ENCODE measurements around the gene TMEM132D. TPM values are rescaled to one million over a fixed set of nuclear protein-coding genes. Genes with fewer than 3 reads are reported as not detected.

The TMEM132D gene
- polyA plus RNA-seq, 3 donors from 2014 or later: 0.06 TPM; not detected in 2

DNA sequence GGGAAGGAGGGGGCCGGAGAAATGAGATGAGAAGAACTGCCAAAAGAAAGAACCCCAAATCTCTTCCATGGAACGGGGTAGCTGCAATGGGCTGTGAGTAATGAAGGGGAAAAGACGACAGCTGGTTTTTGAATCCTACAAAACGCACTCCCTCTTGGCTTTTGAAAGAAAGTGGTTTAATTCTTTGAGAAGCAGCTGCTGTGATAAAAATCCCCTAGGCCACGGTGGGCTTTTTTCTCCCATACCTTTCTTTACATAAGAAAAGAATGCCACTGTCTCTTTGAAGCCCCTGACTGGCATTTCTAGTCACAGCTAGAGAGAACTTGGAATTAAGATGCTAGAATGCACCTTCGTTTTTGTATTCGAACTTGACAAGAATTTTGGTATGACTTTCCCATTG is 564.5 kb downstream of the TMEM132D start:
- H3K4me1 Mint-ChIP-seq: no peaks in the 10 kb centered on the region
- no peak overlapping the region for H3K4me3 Mint-ChIP-seq
- H3K9me3 Mint-ChIP-seq: peaks cover 0 to 5% (median 0%) of the 10 kb centered on the region in 6 donors
- H3K27ac Mint-ChIP-seq: no peak overlapping the region
- peaks cover 0 to 2% (median 0%) of the 10 kb centered on the region in 3 donors for H3K27me3 Mint-ChIP-seq (ENCODE audit: low read depth in 3 of 3)
- DNase-seq: no peak
- no peaks in the 10 kb centered on the region for H3K36me3 Mint-ChIP-seq

DNA sequence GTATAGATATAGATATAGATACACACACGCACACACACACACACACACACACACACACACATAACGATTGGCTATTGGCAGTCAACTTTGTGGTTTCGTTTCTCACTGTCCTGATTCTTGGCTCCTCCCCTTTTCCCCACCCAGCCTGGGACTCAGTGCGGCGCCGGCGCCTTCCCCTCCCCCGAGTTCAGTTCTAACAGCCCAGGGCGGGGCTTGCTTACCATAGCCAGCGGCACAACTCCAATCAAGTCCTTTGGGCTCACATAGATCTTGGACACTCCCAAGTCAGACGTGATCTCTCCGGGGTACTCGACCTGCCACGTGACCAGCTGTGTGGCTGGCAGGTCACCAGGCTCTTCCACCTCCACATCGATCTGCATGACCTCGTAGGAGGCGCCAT is 566.4 kb downstream of the TMEM132D start:
- no peaks in the 10 kb centered on the region for H3K36me3 Mint-ChIP-seq
- no peak for DNase-seq
- H3K4me3 Mint-ChIP-seq: no peak overlapping the region
- H3K27me3 Mint-ChIP-seq (ENCODE audit: low read depth in 3 of 3): peaks cover 0 to 5% (median 0%) of the 10 kb centered on the region in 3 donors
- H3K27ac Mint-ChIP-seq: no peak overlapping the region
- H3K4me1 Mint-ChIP-seq: no peaks in the 10 kb centered on the region
- H3K9me3 Mint-ChIP-seq: peaks cover 0 to 9% (median 0%) of the 10 kb centered on the region in 6 donors

DNA sequence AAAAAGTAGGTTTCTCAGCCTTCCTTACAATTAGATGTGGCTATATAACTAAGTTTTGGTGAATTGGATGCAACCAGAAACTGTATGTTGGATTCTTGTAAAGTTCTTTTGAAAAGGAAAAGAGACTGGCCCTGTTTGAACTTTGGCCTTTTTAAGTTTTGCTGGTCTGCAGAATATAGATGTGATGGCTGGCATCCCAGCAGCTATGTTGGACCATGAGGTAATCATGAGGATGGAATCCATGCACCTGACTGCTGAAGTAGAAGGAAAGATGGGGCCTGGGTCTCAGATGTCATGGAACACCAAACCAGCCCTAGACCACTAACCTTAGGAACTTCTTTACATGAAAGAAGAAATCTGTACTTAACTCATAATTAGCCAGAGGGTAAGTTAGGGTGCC is 568.1 kb downstream of the TMEM132D start:
- no peak overlapping the region for H3K27ac Mint-ChIP-seq

DNA sequence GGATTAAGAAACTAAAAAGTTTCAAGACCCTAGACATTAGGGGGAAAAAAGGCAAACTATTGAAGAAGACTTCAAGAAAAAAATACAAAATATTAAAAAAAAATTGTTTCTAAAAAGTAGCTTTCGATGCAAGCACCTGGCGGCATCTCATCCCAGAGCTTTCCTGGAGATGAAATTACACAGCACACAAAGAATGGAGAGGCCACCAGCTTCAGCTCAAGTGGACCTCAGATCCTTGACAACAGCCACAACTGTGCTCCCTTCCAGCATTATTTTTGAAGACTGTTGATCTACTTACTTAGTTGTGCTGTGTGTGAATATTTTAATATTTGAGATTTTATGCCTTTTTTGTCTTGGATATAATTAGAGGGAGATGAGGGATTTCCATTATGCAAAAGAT is 571.5 kb downstream of the TMEM132D start:
- Mint-ChIP-seq H3K4me1 (no peaks in the 10 kb centered on the region), H3K9me3 (peaks cover 0 to 13% (median 0%) of the 10 kb centered on the region in 6 donors), H3K27me3 (ENCODE audit: low read depth in 3 of 3) (peaks cover 0 to 10% (median 0%) of the 10 kb centered on the region in 3 donors), H3K4me3 (no peak overlapping the region), H3K36me3 (no peaks in the 10 kb centered on the region), H3K27ac (no peak overlapping the region)
- no peak for DNase-seq

More for the DNA sequence above, 568.1 kb downstream of the TMEM132D start:
- Mint-ChIP-seq H3K27me3 (ENCODE audit: low read depth in 3 of 3) (peaks cover 0 to 5% (median 0%) of the 10 kb centered on the region in 3 donors), H3K9me3 (peaks cover 0 to 15% (median 0%) of the 10 kb centered on the region in 6 donors), H3K4me3 (no peak overlapping the region), H3K36me3 (no peaks in the 10 kb centered on the region), H3K4me1 (no peaks in the 10 kb centered on the region)
- DNase-seq: no peak

DNA sequence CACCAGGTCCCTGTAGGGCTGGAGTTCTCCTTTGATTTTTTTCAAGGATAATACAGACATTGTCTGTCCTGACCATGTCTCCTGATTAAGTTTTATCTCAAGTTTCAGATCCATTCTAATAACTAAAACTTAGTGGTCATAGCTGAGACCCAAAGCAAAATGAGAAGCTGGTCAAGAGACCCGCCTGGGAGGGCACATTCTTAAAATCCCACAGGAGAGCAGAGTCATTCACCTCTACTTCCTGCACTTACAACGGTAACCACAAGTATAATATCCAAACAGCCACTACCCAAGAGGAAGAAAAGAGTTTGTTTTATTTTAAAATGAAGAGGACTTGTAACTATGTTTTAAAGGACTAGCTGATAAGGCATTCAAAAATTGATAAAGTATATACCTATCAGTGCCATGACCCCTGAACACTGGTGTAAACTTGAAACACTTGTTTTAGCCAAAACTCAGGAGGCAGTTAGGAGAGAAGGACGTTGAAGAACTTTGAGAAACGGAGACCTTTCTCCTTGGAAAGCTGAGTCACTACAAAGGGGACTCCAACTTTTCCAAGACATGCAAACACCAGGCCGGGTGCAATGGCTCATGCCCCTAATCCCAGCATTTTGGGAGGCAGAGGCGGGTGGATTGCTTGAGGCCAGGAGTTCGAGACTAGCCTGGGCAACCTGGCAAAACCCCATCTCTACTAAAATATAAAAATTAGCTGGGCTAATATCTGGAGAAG is 572.3 kb downstream of the TMEM132D start:
- no peaks in the 10 kb centered on the region for H3K4me1 Mint-ChIP-seq
- no peaks in the 10 kb centered on the region for H3K36me3 Mint-ChIP-seq
- H3K27me3 Mint-ChIP-seq (ENCODE audit: low read depth in 3 of 3): peaks cover 0 to 10% (median 0%) of the 10 kb centered on the region in 3 donors
- DNase-seq: no peak
- no peak overlapping the region for H3K4me3 Mint-ChIP-seq
- H3K9me3 Mint-ChIP-seq: peaks cover 0 to 13% (median 0%) of the 10 kb centered on the region in 6 donors
- no peak overlapping the region for H3K27ac Mint-ChIP-seq

DNA sequence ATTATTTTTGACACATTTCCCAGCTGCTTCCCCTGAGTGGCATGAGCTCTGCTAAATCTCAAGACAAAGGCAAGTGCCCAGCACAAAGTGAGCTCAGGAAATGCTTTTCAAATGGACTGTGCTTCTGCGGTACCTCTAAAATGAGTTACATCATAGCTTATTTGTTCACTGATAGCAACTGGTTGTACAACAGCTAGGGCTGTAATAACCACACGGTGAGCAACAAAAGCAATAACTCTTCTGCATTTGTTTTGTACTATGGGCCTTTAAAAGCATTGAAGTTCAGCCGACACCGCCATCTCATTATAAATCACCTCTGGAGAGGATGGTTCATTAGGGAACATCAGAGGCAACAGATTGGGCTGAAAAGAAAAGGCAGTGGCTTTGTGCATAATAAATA is 575.6 kb downstream of the TMEM132D start:
- Mint-ChIP-seq H3K4me3 (no peak overlapping the region), H3K27me3 (ENCODE audit: low read depth in 3 of 3) (peaks cover 0 to 12% (median 0%) of the 10 kb centered on the region in 3 donors), H3K36me3 (no peaks in the 10 kb centered on the region), H3K27ac (no peak overlapping the region), H3K9me3 (peaks cover 0 to 9% (median 0%) of the 10 kb centered on the region in 6 donors), H3K4me1 (no peaks in the 10 kb centered on the region)
- DNase-seq: no peak

DNA sequence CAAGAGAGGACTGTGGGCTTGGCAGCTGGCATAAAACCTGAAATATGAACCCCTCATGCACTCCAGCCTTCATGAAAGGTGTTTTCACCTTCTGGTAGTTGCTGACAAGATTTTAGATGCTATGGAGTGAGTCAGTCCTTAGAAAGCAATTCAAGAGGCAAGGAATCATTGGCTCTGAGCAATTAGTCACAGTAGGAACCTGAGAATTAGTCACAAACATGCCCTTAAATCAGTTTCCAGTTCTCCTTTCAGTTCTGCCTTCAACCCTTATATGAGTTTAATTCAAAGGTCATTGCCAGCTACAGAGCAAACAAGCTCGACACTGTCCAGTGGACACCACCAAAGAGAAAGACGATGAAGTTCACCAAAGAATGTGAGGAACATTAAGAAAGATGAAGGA is 578.3 kb downstream of the TMEM132D start:
- Mint-ChIP-seq H3K4me3 (no peak overlapping the region), H3K4me1 (no peaks in the 10 kb centered on the region), H3K9me3 (no peaks in the 10 kb centered on the region), H3K27ac (no peak overlapping the region), H3K36me3 (no peaks in the 10 kb centered on the region), H3K27me3 (ENCODE audit: low read depth in 3 of 3) (peaks cover 0 to 12% (median 2%) of the 10 kb centered on the region in 3 donors)
- DNase-seq: no peak

DNA sequence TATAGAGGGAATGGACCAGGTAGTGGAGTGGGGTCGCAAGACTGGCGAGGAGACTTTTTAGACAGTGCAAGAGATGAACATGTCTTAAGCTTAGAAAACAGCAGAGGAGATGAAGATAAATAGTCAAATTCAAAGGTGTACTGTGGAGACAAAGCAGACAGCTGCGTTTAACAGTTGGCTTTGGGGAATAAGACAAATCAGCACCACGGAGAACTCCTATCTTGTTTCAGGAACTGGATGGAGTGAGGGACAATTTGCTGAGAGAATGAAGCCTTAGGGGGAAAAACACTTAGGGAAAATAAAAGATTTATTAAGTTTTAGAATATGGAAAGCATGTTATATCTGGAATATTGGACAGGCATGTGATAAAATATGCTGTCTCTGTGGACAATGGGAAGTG is 591.8 kb downstream of the TMEM132D start:
- H3K9me3 Mint-ChIP-seq: no peaks in the 10 kb centered on the region

DNA sequence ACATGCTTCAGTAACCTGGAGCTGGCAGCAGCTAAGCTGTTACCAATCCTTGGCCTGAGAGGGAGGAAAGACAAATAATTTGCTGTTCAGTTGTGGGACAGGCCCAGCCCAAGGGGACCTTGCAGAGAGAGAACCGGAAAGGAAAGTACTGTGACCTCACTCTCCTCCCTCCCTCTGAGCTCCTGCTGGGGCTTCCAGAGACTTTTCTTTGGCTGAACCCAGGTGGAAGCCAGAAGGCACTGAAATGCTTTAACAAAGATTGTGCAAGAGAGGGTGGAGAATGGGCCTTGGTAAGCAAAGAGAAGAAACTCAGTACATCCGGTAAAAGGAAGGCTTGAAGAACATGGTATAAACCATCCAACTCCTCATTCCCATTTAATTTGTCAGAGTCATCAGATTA is 593.5 kb downstream of the TMEM132D start:
- Mint-ChIP-seq H3K4me1 (no peaks in the 10 kb centered on the region), H3K36me3 (no peaks in the 10 kb centered on the region), H3K9me3 (no peaks in the 10 kb centered on the region), H3K4me3 (no peak overlapping the region), H3K27ac (no peak overlapping the region), H3K27me3 (ENCODE audit: low read depth in 3 of 3) (peaks cover 0 to 5% (median 3%) of the 10 kb centered on the region in 3 donors)
- DNase-seq: no peak

More for the DNA sequence above, 591.8 kb downstream of the TMEM132D start:
- no peak for DNase-seq
- Mint-ChIP-seq H3K27me3 (ENCODE audit: low read depth in 3 of 3) (peaks cover 2 to 8% (median 5%) of the 10 kb centered on the region in 3 donors), H3K27ac (no peak overlapping the region), H3K4me1 (no peaks in the 10 kb centered on the region), H3K36me3 (no peaks in the 10 kb centered on the region), H3K4me3 (no peak overlapping the region)

DNA sequence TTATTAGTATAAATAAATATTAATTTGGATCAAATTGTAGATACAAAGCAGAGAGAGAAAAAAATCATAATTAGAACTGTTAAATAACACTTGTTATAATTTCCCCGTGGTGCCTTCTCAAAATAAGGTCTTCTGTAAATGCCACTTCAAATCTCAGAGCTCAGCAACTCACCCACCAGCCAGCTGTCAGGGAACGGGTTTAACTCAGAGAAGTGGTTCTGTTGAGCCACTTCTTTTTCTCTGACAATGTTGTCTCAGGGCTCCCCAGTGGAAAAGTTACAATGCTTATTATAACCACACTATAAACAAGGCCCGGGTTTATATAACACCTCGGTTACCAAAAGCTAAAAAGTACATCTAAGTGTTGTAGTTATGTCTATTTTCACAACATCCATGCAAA is 598.0 kb downstream of the TMEM132D start:
- Mint-ChIP-seq H3K27ac (no peak overlapping the region), H3K4me3 (no peak overlapping the region), H3K9me3 (no peaks in the 10 kb centered on the region), H3K36me3 (no peaks in the 10 kb centered on the region), H3K4me1 (no peaks in the 10 kb centered on the region), H3K27me3 (ENCODE audit: low read depth in 3 of 3) (peaks cover 0 to 2% (median 0%) of the 10 kb centered on the region in 3 donors)
- no peak for DNase-seq

DNA sequence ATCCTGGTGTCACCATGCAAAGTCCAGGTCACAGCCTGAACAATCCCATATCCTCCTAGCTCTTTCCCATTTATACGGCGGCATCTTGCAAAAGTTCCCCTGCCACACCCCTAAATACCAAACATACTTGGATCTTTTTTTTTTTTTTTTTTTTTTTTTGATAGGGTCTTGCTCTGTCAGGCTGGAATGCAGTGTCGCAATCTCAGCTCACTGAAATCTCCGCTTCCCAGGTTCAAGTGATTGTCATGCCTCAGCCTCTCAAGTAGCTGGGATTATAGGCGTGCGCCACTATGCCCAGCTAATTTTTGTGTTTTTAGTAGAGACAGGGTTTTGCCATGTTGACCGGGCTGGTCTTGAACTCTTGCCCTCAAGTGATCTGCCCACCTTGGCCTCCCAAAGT is 599.3 kb downstream of the TMEM132D start:
- peaks cover 0 to 2% (median 0%) of the 10 kb centered on the region in 3 donors for H3K27me3 Mint-ChIP-seq (ENCODE audit: low read depth in 3 of 3)
- DNase-seq: no peak
- H3K4me3 Mint-ChIP-seq: no peak overlapping the region
- no peaks in the 10 kb centered on the region for H3K9me3 Mint-ChIP-seq
- H3K36me3 Mint-ChIP-seq: no peaks in the 10 kb centered on the region
- H3K27ac Mint-ChIP-seq: no peak overlapping the region
- H3K4me1 Mint-ChIP-seq: no peaks in the 10 kb centered on the region

DNA sequence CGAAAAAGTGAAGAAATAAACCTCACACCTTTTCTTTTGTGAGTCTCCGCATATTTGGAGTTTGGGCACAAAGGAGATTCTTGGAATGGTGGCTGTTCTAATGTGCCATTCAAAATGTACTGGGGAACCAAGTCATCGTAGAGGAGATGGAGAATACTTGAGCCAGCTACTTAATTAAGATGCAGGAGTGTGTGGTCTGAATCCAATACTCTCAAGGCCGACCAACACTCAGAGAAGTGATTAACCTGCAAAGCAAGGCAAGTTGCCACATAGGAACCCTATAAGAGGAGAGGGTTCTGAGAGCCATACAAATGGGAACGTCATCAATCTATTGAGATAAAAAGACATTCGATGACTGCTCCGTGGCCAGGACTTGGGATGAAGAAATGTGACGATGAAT is 603.8 kb downstream of the TMEM132D start:
- no peak for DNase-seq
- H3K9me3 Mint-ChIP-seq: no peaks in the 10 kb centered on the region
- no peaks in the 10 kb centered on the region for H3K4me1 Mint-ChIP-seq
- H3K27ac Mint-ChIP-seq: no peak overlapping the region
- H3K27me3 Mint-ChIP-seq (ENCODE audit: low read depth in 3 of 3): peaks cover 0 to 2% (median 0%) of the 10 kb centered on the region in 3 donors
- H3K36me3 Mint-ChIP-seq: no peaks in the 10 kb centered on the region
- H3K4me3 Mint-ChIP-seq: no peak overlapping the region

DNA sequence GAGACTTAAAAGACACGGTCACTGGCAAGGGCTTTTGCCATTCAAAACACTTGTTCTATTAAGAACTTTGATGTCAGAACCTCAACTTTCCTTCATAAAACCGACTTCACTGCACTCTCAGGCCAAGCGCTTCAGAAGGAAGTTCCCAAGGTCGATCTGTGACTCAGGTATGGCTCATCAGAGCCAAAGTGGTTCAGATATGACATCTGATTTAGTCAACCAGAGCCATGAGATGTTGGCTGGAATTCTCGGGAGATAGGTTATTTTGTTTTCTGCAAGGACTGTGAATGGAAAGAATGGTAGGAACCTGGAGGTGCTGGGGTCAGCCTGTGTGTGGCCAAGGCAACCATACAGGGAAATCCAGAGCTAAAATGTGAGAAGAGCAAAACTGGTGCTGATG is 604.9 kb downstream of the TMEM132D start:
- no peak for DNase-seq
- Mint-ChIP-seq H3K36me3 (no peaks in the 10 kb centered on the region), H3K4me3 (no peak overlapping the region), H3K4me1 (no peaks in the 10 kb centered on the region), H3K27me3 (ENCODE audit: low read depth in 3 of 3) (no peaks in the 10 kb centered on the region), H3K9me3 (no peaks in the 10 kb centered on the region), H3K27ac (no peak overlapping the region)

DNA sequence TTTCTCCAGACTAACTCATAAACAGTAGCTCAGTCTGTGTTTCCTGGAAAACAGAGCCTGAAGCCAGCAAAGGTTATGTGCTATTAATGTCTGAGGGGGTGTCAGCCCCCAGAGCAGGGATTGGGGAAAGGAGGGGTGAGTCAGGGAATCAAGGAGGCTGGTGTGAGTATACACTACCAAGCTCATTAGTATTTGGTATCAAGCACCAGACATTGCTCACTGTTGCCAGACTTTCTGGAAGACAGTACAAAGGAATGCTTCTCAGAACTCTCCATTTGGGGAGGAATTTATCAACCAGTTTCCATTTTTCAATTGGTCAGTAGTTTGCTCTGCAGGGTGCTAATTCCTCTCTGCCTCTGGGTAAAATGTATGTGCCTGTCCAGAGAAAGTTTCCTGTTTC is 607.2 kb downstream of the TMEM132D start:
- H3K9me3 Mint-ChIP-seq: peaks cover 0 to 3% (median 0%) of the 10 kb centered on the region in 6 donors
- H3K36me3 Mint-ChIP-seq: no peaks in the 10 kb centered on the region
- H3K4me3 Mint-ChIP-seq: no peak overlapping the region
- no peaks in the 10 kb centered on the region for H3K4me1 Mint-ChIP-seq
- peaks cover 0 to under 1% (median 0%) of the 10 kb centered on the region in 3 donors for H3K27me3 Mint-ChIP-seq (ENCODE audit: low read depth in 3 of 3)
- no peak overlapping the region for H3K27ac Mint-ChIP-seq
- no peak for DNase-seq

DNA sequence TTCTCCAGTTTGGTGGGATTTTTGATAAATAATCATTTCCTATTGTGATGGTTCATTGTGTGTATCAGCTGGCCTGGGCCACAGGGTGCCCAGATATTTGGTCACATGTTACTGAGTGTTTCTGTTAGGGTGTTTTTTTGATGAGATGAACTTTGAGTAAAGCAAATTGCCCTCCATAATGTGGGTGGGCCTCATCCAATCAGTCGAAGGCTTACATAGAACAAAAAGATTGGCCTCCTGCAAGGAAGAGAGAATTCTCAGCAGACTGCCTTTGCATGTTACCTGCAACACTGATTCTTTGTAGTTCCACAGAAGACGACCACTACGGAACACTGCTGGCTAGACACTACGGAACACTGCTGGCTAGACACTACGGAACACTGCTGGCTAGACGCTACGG is 609.0 kb downstream of the TMEM132D start:
- H3K9me3 Mint-ChIP-seq: peaks cover 0 to 3% (median 0%) of the 10 kb centered on the region in 6 donors
- H3K4me3 Mint-ChIP-seq: no peak overlapping the region
- H3K4me1 Mint-ChIP-seq: no peaks in the 10 kb centered on the region
- no peak overlapping the region for H3K27ac Mint-ChIP-seq
- peaks cover 0 to 2% (median 2%) of the 10 kb centered on the region in 3 donors for H3K27me3 Mint-ChIP-seq (ENCODE audit: low read depth in 3 of 3)
- DNase-seq: no peak
- no peaks in the 10 kb centered on the region for H3K36me3 Mint-ChIP-seq

Data from immature natural killer cell (primary cell).